Mesodermal cell (in vitro differentiated cells): Measurements from ENCODE around the gene HEATR5A.

ENCODE experiments used
- H3K27ac ChIP-seq: 2 replicates; pipeline ENCODE4 v1.7.0; 2013; ENCODE audit warnings: mild to moderate bottlenecking, low read depth, low read length, moderate library complexity; ENCODE audit not compliant: severe bottlenecking
- H3K36me3 ChIP-seq: 2 replicates; pipeline ENCODE4 v1.7.1; 2013; ENCODE audit warnings: mild to moderate bottlenecking, low read length, moderate library complexity; ENCODE audit not compliant: control insufficient read depth, insufficient read depth
- H3K4me1 ChIP-seq: one replicate; pipeline ENCODE4 v1.7.1; 2013; ENCODE audit warnings: mild to moderate bottlenecking, low read length; ENCODE audit not compliant: insufficient read depth, control insufficient read depth, poor library complexity, severe bottlenecking
- H3K4me3 ChIP-seq: 2 replicates; pipeline ENCODE4 v1.7.0; 2013; ENCODE audit warnings: low read length, control low read depth, mild to moderate bottlenecking; ENCODE audit not compliant: insufficient read depth, poor library complexity, severe bottlenecking; ENCODE audit errors: extremely low read depth
- H3K9me3 ChIP-seq: 2 replicates; pipeline ENCODE4 v1.7.1; 2013; ENCODE audit warnings: mild to moderate bottlenecking, low read length, moderate library complexity; ENCODE audit not compliant: control insufficient read depth
- WGBS, 2 experiments: methylation state at CpG; one replicate each; pipeline ENCODE4 v1.1.5; 2013; ENCODE audit warnings: missing lambda C conversion rate in 2 of 2; ENCODE audit not compliant: insufficient coverage in 2 of 2; 5-methylcytosine and 5-hydroxymethylcytosine counted together

The HEATR5A gene

GRCh38 chr14:31425905-31426304, 5.6 kb upstream of the HEATR5A start:
- Histone ChIP-seq H3K36me3 (no peaks in the 10 kb centered on the region), H3K4me3 (no peak overlapping the region), H3K27ac (no peak overlapping the region), H3K9me3 (no peaks in the 10 kb centered on the region), H3K4me1 (no peaks in the 10 kb centered on the region)

GRCh38 chr14:31421200-31421599, 850 bp upstream of the HEATR5A start:
- no peak overlapping the region for H3K27ac ChIP-seq
- no peaks in the 10 kb centered on the region for H3K4me1 ChIP-seq
- whole genome bisulfite sequencing, 2 experiments, result no CpG with 5 or more reads among the region's 5 CpGs
- H3K36me3 ChIP-seq, result no peaks in the 10 kb centered on the region
- no peak overlapping the region for H3K4me3 ChIP-seq
- H3K9me3 ChIP-seq, result no peaks in the 10 kb centered on the region

- WGBS, 2 experiments, result 0 to 1% methylated on average over 27 to 32 of the region's 33 CpGs
- Histone ChIP-seq H3K4me1 (no peaks in the 10 kb centered on the region), H3K36me3 (no peaks in the 10 kb centered on the region), H3K4me3 (peak overlapping the region; percentile 88), H3K9me3 (no peaks in the 10 kb centered on the region), H3K27ac (peak overlapping the region; percentile 85)
These were observed 407 bp downstream of the HEATR5A start for GRCh38 chr14:31419967-31420318.

- Histone ChIP-seq H3K9me3 (no peaks in the 10 kb centered on the region), H3K4me3 (peak overlapping the region; percentile 88), H3K4me1 (peaks cover 4% of the 10 kb centered on the region), H3K36me3 (no peaks in the 10 kb centered on the region), H3K27ac (peak overlapping the region; percentile 85)
- 0 to 61% methylated on average over 1 to 3 of the region's 9 CpGs for WGBS, 2 experiments
These were observed 977 bp downstream of the HEATR5A start for GRCh38 chr14:31419179-31419966.

GRCh38 chr14:31418440-31418839, 1.9 kb downstream of the HEATR5A start:
- Histone ChIP-seq H3K27ac (no peak overlapping the region), H3K36me3 (no peaks in the 10 kb centered on the region), H3K4me1 (peaks cover 7% of the 10 kb centered on the region), H3K9me3 (no peaks in the 10 kb centered on the region), H3K4me3 (no peak overlapping the region)
- no CpG with 5 or more reads among the region's 1 CpG for WGBS, 2 experiments

- no peak overlapping the region for H3K27ac ChIP-seq
- H3K36me3 ChIP-seq, result no peaks in the 10 kb centered on the region
- H3K4me3 ChIP-seq, result no peak overlapping the region
- peaks cover 12% of the 10 kb centered on the region for H3K4me1 ChIP-seq
- WGBS, 2 experiments, result no CpG with 5 or more reads among the region's 1 CpG
- H3K9me3 ChIP-seq, result no peaks in the 10 kb centered on the region
These were observed 6.0 kb downstream of the HEATR5A start for GRCh38 chr14:31414190-31414833.

GRCh38 chr14:31411218-31411727, 9.1 kb downstream of the HEATR5A start:
- WGBS, 2 experiments, result 80 to 100% methylated on average over 1 of the region's 2 CpGs

GRCh38 chr14:31410048-31410650, 10.2 kb downstream of the HEATR5A start:
- Histone ChIP-seq H3K4me1 (peaks cover 12% of the 10 kb centered on the region), H3K36me3 (no peaks in the 10 kb centered on the region), H3K27ac (no peak overlapping the region), H3K9me3 (no peaks in the 10 kb centered on the region), H3K4me3 (no peak overlapping the region)
- WGBS, 2 experiments, result 100% methylated on average over 2 of the region's 3 CpGs

More at GRCh38 chr14:31411218-31411727, 9.1 kb downstream of the HEATR5A start:
- Histone ChIP-seq H3K4me1 (peaks cover 12% of the 10 kb centered on the region), H3K4me3 (no peak overlapping the region), H3K27ac (no peak overlapping the region), H3K36me3 (no peaks in the 10 kb centered on the region), H3K9me3 (no peaks in the 10 kb centered on the region)

GRCh38 chr14:31408421-31408820, 11.9 kb downstream of the HEATR5A start:
- Histone ChIP-seq H3K4me3 (no peak overlapping the region), H3K27ac (no peak overlapping the region), H3K4me1 (peaks cover 5% of the 10 kb centered on the region), H3K36me3 (no peaks in the 10 kb centered on the region), H3K9me3 (no peaks in the 10 kb centered on the region)
- WGBS, 2 experiments, result no CpG with 5 or more reads among the region's 1 CpG

- no peak overlapping the region for H3K27ac ChIP-seq
- no peaks in the 10 kb centered on the region for H3K4me1 ChIP-seq
- no peak overlapping the region for H3K4me3 ChIP-seq
- WGBS, 2 experiments, result 100% methylated on average over 2 of the region's 4 CpGs
- H3K36me3 ChIP-seq, result peaks cover 3% of the 10 kb centered on the region
- no peaks in the 10 kb centered on the region for H3K9me3 ChIP-seq
These were observed 14.6 kb downstream of the HEATR5A start for GRCh38 chr14:31405599-31406232.
